Measurements from ENCODE around the gene CFAP91.

Gene CFAP91

GRCh38 chr3:119715105-119715504 lies 12.3 kb downstream of the CFAP91 start:
- Histone ChIP-seq H3K4me3 (ENCODE audit: low read length, poor library complexity, severe bottlenecking) (no peak overlapping the region), H3K9me2 (replicated peaks; ENCODE audit: low read depth, low read length) (no peaks in the 10 kb centered on the region), H3K4me2 (ENCODE audit: low read depth, low read length, poor library complexity, severe bottlenecking) (no peak overlapping the region), H2AFZ (ENCODE audit: low read length) (no peak overlapping the region), H3F3A (ENCODE audit: low read depth) (no peaks in the 10 kb centered on the region), H4K20me1 (ENCODE audit: insufficient read depth, low read length, poor library complexity, severe bottlenecking) (no peaks in the 10 kb centered on the region), H3K27me3 (ENCODE audit: insufficient read depth, low read length, poor library complexity, severe bottlenecking) (peaks cover 53% of the 10 kb centered on the region), H3K4me1 (ENCODE audit: insufficient read depth, low read length, poor library complexity, severe bottlenecking) (no peaks in the 10 kb centered on the region), H3K79me2 (ENCODE audit: insufficient read depth, low read length) (no peaks in the 10 kb centered on the region), H3K9me3 (ENCODE audit: insufficient read depth, low read depth, low read length) (no peaks in the 10 kb centered on the region), H3K9ac (ENCODE audit: low read depth, low read length, poor library complexity, severe bottlenecking) (no peak overlapping the region), H3K36me3 (ENCODE audit: insufficient read depth, low read length) (no peaks in the 10 kb centered on the region)
- TF ChIP-seq CTCF (conservative IDR thresholded peaks at IDR 0.05; ENCODE audit: low read length) (no peak), EZH2phosphoT487 (IDR thresholded peaks at IDR 0.05; ENCODE audit: borderline replicate concordance) (no peak)

- no peak overlapping the region for H3K4me3 ChIP-seq (ENCODE audit: low read length, poor library complexity, severe bottlenecking)
- no peak overlapping the region for H2AFZ ChIP-seq (ENCODE audit: low read length)
- H3K9me2 ChIP-seq (replicated peaks; ENCODE audit: low read depth, low read length), result no peaks in the 10 kb centered on the region
- no peaks in the 10 kb centered on the region for H3K4me1 ChIP-seq (ENCODE audit: insufficient read depth, low read length, poor library complexity, severe bottlenecking)
- H4K20me1 ChIP-seq (ENCODE audit: insufficient read depth, low read length, poor library complexity, severe bottlenecking), result no peaks in the 10 kb centered on the region
- no peaks in the 10 kb centered on the region for H3F3A ChIP-seq (ENCODE audit: low read depth)
- H3K27me3 ChIP-seq (ENCODE audit: insufficient read depth, low read length, poor library complexity, severe bottlenecking), result peaks cover 46% of the 10 kb centered on the region
- H3K9ac ChIP-seq (ENCODE audit: low read depth, low read length, poor library complexity, severe bottlenecking), result no peak overlapping the region
- TF ChIP-seq EZH2phosphoT487 (IDR thresholded peaks at IDR 0.05; ENCODE audit: borderline replicate concordance) (no peak), CTCF (conservative IDR thresholded peaks at IDR 0.05; ENCODE audit: low read length) (no peak)
- H3K36me3 ChIP-seq (ENCODE audit: insufficient read depth, low read length), result no peaks in the 10 kb centered on the region
- H3K79me2 ChIP-seq (ENCODE audit: insufficient read depth, low read length), result no peaks in the 10 kb centered on the region
- no peaks in the 10 kb centered on the region for H3K9me3 ChIP-seq (ENCODE audit: insufficient read depth, low read depth, low read length)
- H3K4me2 ChIP-seq (ENCODE audit: low read depth, low read length, poor library complexity, severe bottlenecking), result no peak overlapping the region
Measured at GRCh38 chr3:119716998-119717397, 14.2 kb downstream of the CFAP91 start.

- peaks cover 48% of the 10 kb centered on the region for H3K27me3 ChIP-seq (ENCODE audit: insufficient read depth, low read length, poor library complexity, severe bottlenecking)
- no peaks in the 10 kb centered on the region for H3K9me3 ChIP-seq (ENCODE audit: insufficient read depth, low read depth, low read length)
- H3K79me2 ChIP-seq (ENCODE audit: insufficient read depth, low read length), result no peaks in the 10 kb centered on the region
- H4K20me1 ChIP-seq (ENCODE audit: insufficient read depth, low read length, poor library complexity, severe bottlenecking), result no peaks in the 10 kb centered on the region
- no peak for TF ChIP-seq CTCF (conservative IDR thresholded peaks at IDR 0.05; ENCODE audit: low read length)
- TF ChIP-seq EZH2phosphoT487 (IDR thresholded peaks at IDR 0.05; ENCODE audit: borderline replicate concordance), result no peak
- H3K4me1 ChIP-seq (ENCODE audit: insufficient read depth, low read length, poor library complexity, severe bottlenecking), result no peaks in the 10 kb centered on the region
- H2AFZ ChIP-seq (ENCODE audit: low read length), result no peak overlapping the region
- H3K36me3 ChIP-seq (ENCODE audit: insufficient read depth, low read length), result no peaks in the 10 kb centered on the region
- H3K9ac ChIP-seq (ENCODE audit: low read depth, low read length, poor library complexity, severe bottlenecking), result no peak overlapping the region
- no peaks in the 10 kb centered on the region for H3K9me2 ChIP-seq (replicated peaks; ENCODE audit: low read depth, low read length)
- no peak overlapping the region for H3K4me3 ChIP-seq (ENCODE audit: low read length, poor library complexity, severe bottlenecking)
- H3F3A ChIP-seq (ENCODE audit: low read depth), result no peaks in the 10 kb centered on the region
- no peak overlapping the region for H3K4me2 ChIP-seq (ENCODE audit: low read depth, low read length, poor library complexity, severe bottlenecking)
Measured at GRCh38 chr3:119717520-119717919, 14.7 kb downstream of the CFAP91 start.

All from Loucy (cell line).